Upper lobe of right lung (tissue), 1 donor: Measurements from ENCODE around the gene PLD4. TPM values are rescaled to one million over a fixed set of nuclear protein-coding genes. Genes with fewer than 3 reads are reported as not detected.

Experiments used
- ATAC-seq: fragments of 200-7000 bp; cut with Tn5 transposase; one replicate; pipeline ENCODE4 v1.9.1; 2020; ENCODE audit warnings: mild to moderate bottlenecking, moderate library complexity
- DNase-seq: peaks from one replicate; pipeline ENCODE4 v3.0.0-alpha.2; 2020
- H3K27ac ChIP-seq: fragments of 200-600 bp; one replicate; pipeline ENCODE4 v1.8.0; 2022
- H3K27me3 ChIP-seq: fragments of 200-600 bp; one replicate; pipeline ENCODE4 v1.8.0; 2022; ENCODE audit warnings: mild to moderate bottlenecking
- H3K36me3 ChIP-seq: fragments of 200-600 bp; one replicate; pipeline ENCODE4 v1.8.0; 2022
- H3K4me1 ChIP-seq: fragments of 200-600 bp; one replicate; pipeline ENCODE4 v1.8.0; 2022
- H3K4me3 ChIP-seq: fragments of 200-600 bp; one replicate; pipeline ENCODE4 v1.8.0; 2022; ENCODE audit warnings: mild to moderate bottlenecking
- H3K9me3 ChIP-seq: fragments of 200-600 bp; one replicate; pipeline ENCODE4 v1.8.0; 2022
- CTCF ChIP-seq: fragments of 200-600 bp; IDR thresholded peaks from one replicate; pipeline ENCODE4 v1.8.0; 2022; ENCODE audit warnings: antibody characterized with exemption
- intact Hi-C: fragments of 100-400 bp; cut with DNase I; formaldehyde crosslinking; loops from one replicate; pipeline ENCODE4 v1.11.0; 2022
- total RNA-seq: library from RNA; stranded (reverse); fragmentation: NEBNext Ultra II Directional; extraction: Animal tissue kit (Norgen Biotek cat#: 25700); gene quantifications from one replicate; pipeline ENCODE4 v1.2.1, GENCODE V29; 2021
- donor health status: DM: no; HTN: yes; CAD: no; lungs with severe emphysema.

The PLD4 gene
- total RNA-seq, 1 donor from 2014 or later, result 3.1 TPM

- DNase-seq (peak; percentile 87), ATAC-seq (peak; percentile 57)
- Histone ChIP-seq H3K27ac (no peak overlapping the region), H3K36me3 (no peaks in the 10 kb centered on the region), H3K4me1 (no peaks in the 10 kb centered on the region), H3K9me3 (no peaks in the 10 kb centered on the region), H3K27me3 (no peaks in the 10 kb centered on the region), H3K4me3 (peak overlapping the region; percentile 16)
- no peak for TF ChIP-seq CTCF
- intact Hi-C loops, result loop anchor here (10.0 kb wide), 1 partner anchor 149 kb away; no protein-coding TSS in a partner anchor
These were observed 28.7 kb upstream of the PLD4 start for GRCh38 chr14:104895786-104896661.

DNA sequence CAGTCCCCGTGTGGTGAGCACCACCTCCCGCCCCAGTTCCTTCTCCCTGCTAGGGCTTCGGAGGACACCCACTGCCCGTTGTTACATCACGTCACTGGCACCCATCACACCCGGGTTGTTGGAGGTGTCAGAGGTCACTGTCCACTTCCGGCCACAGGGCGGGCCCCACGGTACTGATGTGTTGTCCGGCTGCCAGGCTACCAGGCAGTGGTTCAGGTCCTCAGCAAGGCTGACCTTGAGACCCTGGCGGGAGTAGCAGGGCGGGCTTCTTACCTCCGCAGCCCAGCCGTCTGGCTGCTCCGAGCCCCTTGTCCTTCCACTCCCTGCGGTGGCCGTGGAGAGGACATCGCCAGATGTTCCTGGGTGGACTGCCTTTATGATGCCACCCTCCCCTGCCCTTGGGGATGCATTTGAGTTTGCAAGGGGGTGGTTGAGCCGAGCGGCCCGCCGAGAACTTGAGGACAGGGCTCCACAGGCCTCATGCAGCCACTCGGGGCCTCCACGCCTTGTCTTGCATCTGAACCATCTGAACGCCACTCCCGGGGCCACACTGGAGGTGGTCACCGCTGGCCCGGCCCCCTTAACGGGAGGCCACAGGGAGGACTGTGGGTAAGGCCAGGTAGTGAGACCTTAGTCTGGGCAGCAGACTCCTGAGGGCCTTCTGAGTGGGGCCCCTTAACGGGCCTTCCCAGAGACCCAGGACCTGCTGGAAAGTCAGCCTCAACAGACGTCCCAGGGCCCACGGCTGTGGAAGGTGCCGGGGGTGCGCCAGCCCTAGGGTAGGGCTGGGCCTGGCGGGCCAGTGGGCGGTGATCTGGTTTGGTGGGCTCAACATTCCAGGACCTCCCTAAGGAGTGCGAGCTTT lies 27.1 kb upstream of the PLD4 start:
- H3K4me1 ChIP-seq, result no peaks in the 10 kb centered on the region
- H3K36me3 ChIP-seq, result no peaks in the 10 kb centered on the region
- intact Hi-C loops, result loop anchor here (10.0 kb wide), 1 partner anchor 147 kb away; no protein-coding TSS in a partner anchor
- ATAC-seq (no peak), DNase-seq (no peak)
- no peaks in the 10 kb centered on the region for H3K9me3 ChIP-seq
- H3K4me3 ChIP-seq, result no peak overlapping the region
- no peak overlapping the region for H3K27ac ChIP-seq
- TF ChIP-seq CTCF, result no peak
- no peaks in the 10 kb centered on the region for H3K27me3 ChIP-seq

- Histone ChIP-seq H3K36me3 (no peaks in the 10 kb centered on the region), H3K4me1 (no peaks in the 10 kb centered on the region), H3K27ac (no peak overlapping the region), H3K4me3 (no peak overlapping the region), H3K27me3 (no peaks in the 10 kb centered on the region), H3K9me3 (no peaks in the 10 kb centered on the region)
- DNase-seq (no peak), ATAC-seq (no peak)
- intact Hi-C loops, result loop anchor here (10.0 kb wide), 1 partner anchor 147 kb away; no protein-coding TSS in a partner anchor
- TF ChIP-seq CTCF, result no peak
These were observed 26.5 kb upstream of the PLD4 start for GRCh38 chr14:104898195-104898558.

- Histone ChIP-seq H3K36me3 (no peaks in the 10 kb centered on the region), H3K4me1 (no peaks in the 10 kb centered on the region), H3K27ac (no peak overlapping the region), H3K4me3 (no peak overlapping the region), H3K27me3 (peaks cover 4% of the 10 kb centered on the region), H3K9me3 (no peaks in the 10 kb centered on the region)
- TF ChIP-seq CTCF, result no peak
- ATAC-seq (no peak), DNase-seq (no peak)
- intact Hi-C loops, result loop anchor here (10.0 kb wide), 1 partner anchor 146 kb away; no protein-coding TSS in a partner anchor
These were observed 25.7 kb upstream of the PLD4 start for GRCh38 chr14:104898870-104899510.

DNA sequence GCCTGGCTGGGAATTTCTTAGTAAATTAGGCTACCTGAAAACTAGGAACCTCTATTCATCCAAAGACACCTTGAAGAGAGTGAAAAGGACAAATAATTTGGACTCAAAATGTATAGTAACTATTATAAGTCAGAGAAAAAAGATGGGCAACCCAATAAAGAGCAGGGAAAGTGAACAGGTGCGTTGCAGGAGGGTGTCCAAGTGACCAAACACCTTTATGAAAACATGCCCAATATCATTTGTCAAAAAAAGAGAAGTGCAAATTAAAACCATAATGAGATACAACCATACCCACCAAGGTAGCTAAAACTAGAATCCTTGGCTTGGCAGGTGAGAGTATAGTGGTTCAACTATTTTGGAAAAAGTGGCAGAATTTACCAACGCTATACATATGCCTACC lies 24.9 kb upstream of the PLD4 start:
- Histone ChIP-seq H3K36me3 (no peaks in the 10 kb centered on the region), H3K4me1 (no peaks in the 10 kb centered on the region), H3K9me3 (no peaks in the 10 kb centered on the region), H3K4me3 (no peak overlapping the region), H3K27ac (no peak overlapping the region), H3K27me3 (peaks cover 5% of the 10 kb centered on the region)
- no peak for ATAC-seq
- no peak for TF ChIP-seq CTCF
- intact Hi-C loops, result loop anchor here (10.0 kb wide), 1 partner anchor 145 kb away; no protein-coding TSS in a partner anchor
- DNase-seq, result no peak
